ENCODE results near the gene WASL. TPM values are rescaled to one million over a fixed set of nuclear protein-coding genes. Genes with fewer than 3 reads are reported as not detected.

Gene WASL
- total and polyA plus RNA-seq, 2 of the 13 experiments (the other 11 are each of a cell fraction or from before 2014, with no cell fraction given), result 7.9 to 12.8 TPM

GRCh38 chr7:123673137-123673732 lies 75.6 kb downstream of the WASL start:
- H3K4me1 ChIP-seq (ENCODE audit: insufficient read depth, low read length), result no peaks in the 10 kb centered on the region
- H3K4me2 ChIP-seq (ENCODE audit: low read depth, low read length), result no peak overlapping the region
- H3K27me3 ChIP-seq (ENCODE audit: control insufficient read depth in 1 of 2, insufficient read depth in 2 of 2, low read length in 2 of 2), result no peaks in the 10 kb centered on the region
- no peak for FAIRE-seq
- no peak overlapping the region for H3K27ac ChIP-seq (ENCODE audit: extremely low read length, insufficient read depth, low read length)
- H3K9me3 ChIP-seq (ENCODE audit: low read length), result no peaks in the 10 kb centered on the region
- H3K4me3 ChIP-seq (replicated peaks in 1 of 3; ENCODE audit: insufficient read depth in 1 of 3, low read depth in 2 of 3, low read length in 3 of 3), result no peak overlapping the region
- in situ Hi-C loops (cut with HindIII; ENCODE audit: extremely low pct_ligation_motif_present, low pct_unique_long_range_greater_than_20kb) (no loop called here), intact Hi-C loops (cut with micrococcal nuclease; ENCODE audit: unreplicated experiment) (no loop called here)
- H3K79me2 ChIP-seq (ENCODE audit: insufficient read depth, low read length), result no peaks in the 10 kb centered on the region
- H4K20me1 ChIP-seq (ENCODE audit: insufficient read depth, low read length), result no peaks in the 10 kb centered on the region
- no TSS peak for BruUV-seq (replicated peaks)
- peak; percentile 20; the same call in 2 of the 3 replicates for ATAC-seq
- ChIA-PET CTCF (ENCODE audit: low intra/inter-chr PET ratio, low total read pairs) (no interaction called here), POLR2A (no interaction called here)
- WGBS (ENCODE audit: low lambda C conversion rate), result 93% methylated on average over 5 of the region's 5 CpGs
- H2AFZ ChIP-seq (ENCODE audit: low read length), result no peak overlapping the region
- no peak overlapping the region for H3K9ac ChIP-seq (ENCODE audit: insufficient read depth, low read depth, low read length)
- H3K36me3 ChIP-seq (replicated peaks in 1 of 2; ENCODE audit: control insufficient read depth in 1 of 2, insufficient read depth in 2 of 2, low read length in 2 of 2), result no peaks in the 10 kb centered on the region; a peak in 1 of 5 replicates
- no peak for DNase-seq (ENCODE audit: low spot score)
- TF ChIP-seq KLF9 (CRISPR knock-in tag; IDR thresholded peaks at IDR 0.05; ENCODE audit: low read depth) (no peak), KDM2A (CRISPR knock-in tag; IDR thresholded peaks at IDR 0.05; ENCODE audit: borderline replicate concordance, low read depth) (no peak), CREB3 (CRISPR knock-in tag; IDR thresholded peaks at IDR 0.05) (no peak), POLR2A (IDR thresholded peaks at IDR 0.05; ENCODE audit: insufficient read depth in 1 of 2, low read depth in 2 of 2, low read length in 2 of 2) (0 out of 4 replicates have a peak, but pooled peaks of 1 of the 2 experiments have one; percentile 11), ZNF343 (CRISPR knock-in tag; IDR thresholded peaks at IDR 0.05) (no peak), ZNF646 (CRISPR knock-in tag; IDR thresholded peaks at IDR 0.05) (no peak), FOXK1 (CRISPR knock-in tag; IDR thresholded peaks at IDR 0.05; ENCODE audit: borderline replicate concordance, low read depth) (no peak), ELF4 (CRISPR knock-in tag; IDR thresholded peaks at IDR 0.05; ENCODE audit: borderline replicate concordance) (no peak), PTBP1 (IDR thresholded peaks at IDR 0.05; ENCODE audit: low read depth, low read length, poor library complexity, severe bottlenecking) (no peak)
- TF ChIP-seq, protein P1, sequence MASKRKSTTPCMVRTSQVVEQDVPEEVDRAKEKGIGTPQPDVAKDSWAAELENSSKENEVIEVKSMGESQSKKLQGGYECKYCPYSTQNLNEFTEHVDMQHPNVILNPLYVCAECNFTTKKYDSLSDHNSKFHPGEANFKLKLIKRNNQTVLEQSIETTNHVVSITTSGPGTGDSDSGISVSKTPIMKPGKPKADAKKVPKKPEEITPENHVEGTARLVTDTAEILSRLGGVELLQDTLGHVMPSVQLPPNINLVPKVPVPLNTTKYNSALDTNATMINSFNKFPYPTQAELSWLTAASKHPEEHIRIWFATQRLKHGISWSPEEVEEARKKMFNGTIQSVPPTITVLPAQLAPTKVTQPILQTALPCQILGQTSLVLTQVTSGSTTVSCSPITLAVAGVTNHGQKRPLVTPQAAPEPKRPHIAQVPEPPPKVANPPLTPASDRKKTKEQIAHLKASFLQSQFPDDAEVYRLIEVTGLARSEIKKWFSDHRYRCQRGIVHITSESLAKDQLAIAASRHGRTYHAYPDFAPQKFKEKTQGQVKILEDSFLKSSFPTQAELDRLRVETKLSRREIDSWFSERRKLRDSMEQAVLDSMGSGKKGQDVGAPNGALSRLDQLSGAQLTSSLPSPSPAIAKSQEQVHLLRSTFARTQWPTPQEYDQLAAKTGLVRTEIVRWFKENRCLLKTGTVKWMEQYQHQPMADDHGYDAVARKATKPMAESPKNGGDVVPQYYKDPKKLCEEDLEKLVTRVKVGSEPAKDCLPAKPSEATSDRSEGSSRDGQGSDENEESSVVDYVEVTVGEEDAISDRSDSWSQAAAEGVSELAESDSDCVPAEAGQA (IDR thresholded peaks at IDR 0.05; ENCODE audit: low read depth), result no peak
- TF ChIP-seq, protein P1 (CRISPR knock-in tag; IDR thresholded peaks at IDR 0.05; ENCODE audit: borderline replicate concordance), result no peak
